ENCODE data around the gene EZR.

Gene EZR

GRCh38 chr6:158735009-158735408 is 84.2 kb downstream of the EZR start:
- no peak for DNase-seq (ENCODE audit: low read depth, low spot score)

- DNase-seq (ENCODE audit: low read depth, low spot score), result no peak
These were observed 88.6 kb downstream of the EZR start for GRCh38 chr6:158730541-158730907.

GRCh38 chr6:158729906-158730540 is 89.1 kb downstream of the EZR start:
- no peak for DNase-seq (ENCODE audit: low read depth, low spot score)

- DNase-seq (ENCODE audit: low read depth, low spot score), result no peak
These were observed 93.5 kb downstream of the EZR start for GRCh38 chr6:158725704-158726103.

GRCh38 chr6:158722176-158722729 is 96.9 kb downstream of the EZR start:
- DNase-seq (ENCODE audit: low read depth, low spot score), result no peak

- no peak for DNase-seq (ENCODE audit: low read depth, low spot score)
These were observed 100.6 kb downstream of the EZR start for GRCh38 chr6:158718461-158719046.

- no peak for DNase-seq (ENCODE audit: low read depth, low spot score)
These were observed 101.5 kb downstream of the EZR start for GRCh38 chr6:158717341-158718330.

Data from smooth muscle cell of the brain vasculature (primary cell).